ENCODE measurements around the gene CCDC177.

The CCDC177 gene

DNA sequence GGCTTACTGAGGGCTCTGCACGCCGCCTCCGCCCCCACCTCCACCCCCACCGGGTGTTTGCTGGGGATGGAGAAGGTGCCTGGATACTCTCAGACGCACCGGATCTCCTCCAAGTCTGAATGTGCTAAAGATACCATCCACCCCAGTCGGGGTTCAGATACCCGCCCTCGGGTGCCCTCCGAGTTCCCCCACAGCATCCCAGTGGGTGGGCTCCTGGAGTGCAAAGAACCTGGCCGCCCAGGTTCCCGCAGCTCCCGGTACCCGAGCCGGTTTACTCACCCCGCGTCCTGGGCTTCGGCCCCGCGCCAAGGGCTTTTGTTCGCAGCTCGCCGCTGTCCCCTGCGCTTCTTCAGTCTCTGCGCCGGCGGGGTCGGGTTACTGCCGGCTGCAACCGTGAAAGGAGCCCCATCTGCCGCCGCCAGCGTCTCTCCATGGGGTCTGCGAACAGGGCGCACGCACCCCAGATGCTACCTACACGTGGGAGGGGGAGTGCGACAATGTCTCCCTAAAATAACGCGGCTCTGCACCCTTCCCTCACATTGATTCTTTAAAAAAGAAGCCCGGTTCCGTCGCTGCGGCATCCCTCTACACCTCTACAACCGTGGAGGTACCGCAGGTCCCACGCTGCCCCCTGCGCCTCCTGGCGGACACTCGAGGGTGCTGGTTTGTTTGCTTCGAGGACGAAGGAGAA is at the start of gene CCDC177:
TSS of gene CCDC177 (minus strand) at position 609 of the 691 bp plus-strand sequence. CDS start 1,249 bp downstream, outside the sequence.
- peak; percentile 51 for DNase-seq (ENCODE audit: low read depth)

GRCh38 chr14:69624136-69624535 is 49.5 kb upstream of the CCDC177 start:
- DNase-seq (ENCODE audit: low read depth): no peak

GRCh38 chr14:69620981-69621380 is 46.3 kb upstream of the CCDC177 start:
- DNase-seq (ENCODE audit: low read depth): no peak

- no peak for DNase-seq (ENCODE audit: low read depth)
Observed at GRCh38 chr14:69620211-69620611, 45.5 kb upstream of the CCDC177 start.

GRCh38 chr14:69619012-69619411 is 44.3 kb upstream of the CCDC177 start:
- no peak for DNase-seq (ENCODE audit: low read depth)

DNA sequence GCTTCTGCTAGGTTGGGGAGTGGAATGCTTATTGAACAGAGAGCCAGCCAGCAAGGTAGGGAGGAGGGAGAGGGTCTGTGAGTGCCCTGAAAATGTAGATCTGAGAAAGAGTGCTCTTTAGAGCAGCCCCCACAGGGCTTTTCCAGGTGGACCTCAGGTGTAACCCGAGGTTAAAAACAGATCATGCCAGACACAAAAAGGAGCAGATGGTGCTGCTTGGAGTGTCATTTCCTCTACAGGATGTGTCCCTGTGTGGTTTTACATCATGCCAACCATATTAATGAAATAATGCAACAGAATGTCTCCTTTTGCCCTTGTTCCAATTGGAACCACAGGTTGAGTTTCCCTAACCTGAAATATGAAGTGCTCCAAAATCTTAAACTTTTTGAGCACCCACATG is 43.1 kb upstream of the CCDC177 start:
- no peak for DNase-seq (ENCODE audit: low read depth)

GRCh38 chr14:69616408-69616773 is 41.7 kb upstream of the CCDC177 start:
- DNase-seq (ENCODE audit: low read depth): no peak

DNA sequence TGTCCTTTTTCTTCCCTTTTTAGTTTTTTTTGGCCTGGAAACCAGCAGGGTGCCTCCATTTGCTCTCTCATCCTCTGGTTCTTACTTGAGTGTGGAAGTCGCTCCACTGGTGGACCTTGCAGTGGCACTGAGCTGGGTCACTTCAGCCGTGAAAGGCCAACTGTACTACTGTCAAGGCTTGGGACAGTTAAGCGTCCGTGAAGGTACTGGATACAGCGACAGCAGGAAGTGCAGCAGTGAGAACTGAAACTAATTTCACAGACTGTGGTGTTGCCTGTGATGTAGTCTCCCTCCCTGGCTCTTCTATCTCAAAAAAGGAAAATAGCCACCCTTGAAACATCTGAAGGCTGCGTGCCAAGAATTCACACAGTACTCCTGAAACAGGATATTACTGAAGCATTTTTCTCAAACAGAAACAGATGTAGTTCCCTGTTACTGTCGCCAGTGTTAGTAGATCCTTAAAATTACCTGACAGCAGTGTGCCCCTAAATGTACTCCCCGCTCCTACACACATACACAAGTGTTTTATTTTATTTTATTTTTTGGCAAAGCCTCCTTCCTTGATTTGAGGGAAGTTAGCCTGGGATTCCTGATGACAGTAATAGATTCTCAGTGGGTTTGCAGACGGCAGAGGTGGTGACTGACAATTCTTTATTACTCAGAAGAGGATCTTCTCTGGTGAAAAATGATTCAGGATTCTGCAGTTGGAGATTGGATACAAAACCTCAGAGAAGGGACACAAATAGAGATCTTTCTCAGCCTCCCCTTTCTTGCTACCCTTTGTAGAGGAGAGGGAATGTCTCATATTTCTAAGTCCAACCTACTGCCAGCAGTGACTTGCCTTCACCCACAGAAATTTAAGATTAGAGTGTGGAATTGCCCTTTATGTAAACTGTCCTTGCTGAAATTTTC is 41.1 kb upstream of the CCDC177 start:
- DNase-seq (ENCODE audit: low read depth): no peak

- DNase-seq (ENCODE audit: low read depth): no peak
Observed at GRCh38 chr14:69615121-69615495, 40.4 kb upstream of the CCDC177 start.

GRCh38 chr14:69614592-69614991 is 39.9 kb upstream of the CCDC177 start:
- no peak for DNase-seq (ENCODE audit: low read depth)

DNA sequence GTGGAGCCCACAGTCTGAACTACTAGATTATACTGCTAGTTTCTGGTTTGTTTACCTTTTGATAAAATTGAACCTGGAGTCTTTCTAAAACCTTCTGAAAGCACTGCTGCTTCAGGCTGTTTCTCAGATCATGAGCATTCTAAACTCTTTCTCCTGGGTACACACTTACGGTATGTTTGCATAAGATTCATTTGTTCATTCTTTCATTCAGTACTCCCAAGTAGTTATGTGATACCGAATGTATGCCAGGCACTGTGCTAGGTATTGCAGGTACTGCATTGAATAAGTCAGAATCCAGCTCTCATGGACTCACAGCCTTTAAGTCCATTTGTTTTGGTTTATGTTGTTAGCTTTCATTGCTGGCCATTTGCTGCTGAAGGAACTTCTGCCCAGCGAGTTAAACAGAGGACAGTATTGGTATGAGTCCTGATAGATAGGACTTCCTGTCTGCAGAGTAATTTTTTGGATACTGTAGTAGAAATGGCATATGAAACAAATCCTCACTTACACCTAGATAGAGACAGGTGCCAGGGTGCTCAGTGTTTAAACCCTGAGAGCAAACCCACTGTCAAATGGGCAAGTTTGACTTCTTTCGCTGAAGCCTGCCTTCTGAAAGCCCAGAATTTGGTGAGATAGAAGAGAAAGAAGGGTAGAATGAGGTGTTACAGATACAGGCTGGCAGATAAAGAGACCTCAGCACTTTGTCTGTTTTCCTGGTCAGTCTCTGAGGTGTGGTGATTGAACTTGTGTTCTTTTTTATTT is 38.8 kb upstream of the CCDC177 start:
- DNase-seq (ENCODE audit: low read depth): no peak

GRCh38 chr14:69612783-69613130 is 38.1 kb upstream of the CCDC177 start:
- DNase-seq (ENCODE audit: low read depth): no peak

DNA sequence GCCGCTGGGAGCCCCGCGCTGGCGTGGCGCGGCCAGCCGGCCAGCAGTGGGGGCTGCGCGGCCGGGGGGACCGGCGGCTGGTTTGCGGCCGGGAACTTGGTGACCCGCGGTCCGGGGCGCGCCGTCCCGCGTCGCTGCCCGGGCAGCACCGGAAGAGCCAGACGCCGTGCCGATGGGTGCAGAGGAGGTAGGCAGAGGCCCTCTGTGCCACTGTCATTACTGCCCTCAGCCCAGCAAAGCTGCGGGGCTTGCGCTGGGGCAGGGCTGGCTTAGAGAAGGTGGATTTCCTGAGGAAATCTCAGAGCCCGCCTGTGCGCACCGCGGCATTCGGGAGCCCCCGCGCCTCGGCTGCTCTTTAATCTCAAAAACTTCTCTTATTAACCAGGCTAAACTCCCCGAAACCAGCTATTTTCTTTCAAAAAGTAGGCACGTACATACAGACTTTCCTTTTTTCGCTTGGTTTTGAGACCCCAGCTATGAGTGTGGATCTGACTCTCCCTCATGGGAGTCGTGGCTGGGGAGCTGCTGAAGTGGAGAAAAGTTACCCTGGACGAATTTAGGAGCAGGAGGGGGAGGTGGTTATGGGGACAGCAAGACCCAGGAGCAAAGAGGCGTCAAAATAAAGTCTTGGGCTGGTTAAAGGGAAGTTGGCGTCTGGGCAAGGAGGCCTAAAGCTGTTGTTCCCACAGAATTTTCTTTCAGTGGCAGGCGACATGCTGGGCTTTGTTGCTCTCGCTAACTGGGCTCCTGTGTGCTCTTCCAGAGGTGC is 37.5 kb upstream of the CCDC177 start:
- peak; percentile 13 for DNase-seq (ENCODE audit: low read depth)

- DNase-seq (ENCODE audit: low read depth): peak; percentile 80
Observed at GRCh38 chr14:69611172-69612013, 36.7 kb upstream of the CCDC177 start, which contains the start of gene SUSD6. Gene SUSD6, plus strand, starts transcription at chr14:69611596. Its CDS starts 46,997 bp downstream, at chr14:69658593.

- no peak for DNase-seq (ENCODE audit: low read depth)
Observed at GRCh38 chr14:69610874-69611171, 36.2 kb upstream of the CCDC177 start.

DNA sequence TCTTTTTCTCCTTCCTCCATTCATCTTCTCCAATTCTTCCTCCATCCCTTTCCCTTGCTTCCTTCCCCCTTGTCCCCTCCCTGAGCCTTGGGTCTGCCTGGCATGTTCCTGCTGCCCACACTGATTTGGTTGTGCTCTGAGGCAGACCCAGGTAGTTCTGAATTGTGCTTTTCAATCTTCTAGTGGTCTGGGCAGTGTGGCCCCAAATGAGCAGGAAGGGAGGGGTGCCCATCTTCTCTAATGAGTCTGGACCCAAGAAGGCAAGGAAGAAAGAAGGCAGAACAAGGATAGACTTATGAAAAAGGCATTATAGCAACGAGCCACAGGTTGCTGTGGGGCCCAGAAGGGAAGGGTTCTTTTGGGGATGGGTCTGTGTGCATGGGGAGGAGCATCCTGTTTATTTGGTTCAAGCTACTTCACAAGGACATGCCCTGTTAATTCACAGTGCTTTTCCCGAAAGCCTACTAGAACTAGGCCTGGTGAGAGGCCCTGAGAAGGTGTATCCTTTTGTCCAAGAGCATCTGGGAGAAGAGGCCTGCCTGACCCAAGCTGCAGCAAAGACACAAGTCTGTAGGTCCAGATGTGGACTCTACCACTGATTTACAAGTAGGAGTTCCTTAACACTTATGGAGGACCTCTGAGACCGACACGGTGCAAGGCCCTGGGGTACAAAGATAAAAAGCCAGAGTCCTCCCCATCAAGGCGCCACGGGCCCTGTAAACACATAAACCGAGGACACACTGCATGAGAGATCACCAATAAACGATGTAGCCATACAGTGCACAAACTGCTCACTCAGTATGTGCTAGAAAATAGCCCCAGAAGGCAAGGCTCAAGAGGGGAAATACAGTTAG is 35.6 kb upstream of the CCDC177 start:
- DNase-seq (ENCODE audit: low read depth): no peak

DNA sequence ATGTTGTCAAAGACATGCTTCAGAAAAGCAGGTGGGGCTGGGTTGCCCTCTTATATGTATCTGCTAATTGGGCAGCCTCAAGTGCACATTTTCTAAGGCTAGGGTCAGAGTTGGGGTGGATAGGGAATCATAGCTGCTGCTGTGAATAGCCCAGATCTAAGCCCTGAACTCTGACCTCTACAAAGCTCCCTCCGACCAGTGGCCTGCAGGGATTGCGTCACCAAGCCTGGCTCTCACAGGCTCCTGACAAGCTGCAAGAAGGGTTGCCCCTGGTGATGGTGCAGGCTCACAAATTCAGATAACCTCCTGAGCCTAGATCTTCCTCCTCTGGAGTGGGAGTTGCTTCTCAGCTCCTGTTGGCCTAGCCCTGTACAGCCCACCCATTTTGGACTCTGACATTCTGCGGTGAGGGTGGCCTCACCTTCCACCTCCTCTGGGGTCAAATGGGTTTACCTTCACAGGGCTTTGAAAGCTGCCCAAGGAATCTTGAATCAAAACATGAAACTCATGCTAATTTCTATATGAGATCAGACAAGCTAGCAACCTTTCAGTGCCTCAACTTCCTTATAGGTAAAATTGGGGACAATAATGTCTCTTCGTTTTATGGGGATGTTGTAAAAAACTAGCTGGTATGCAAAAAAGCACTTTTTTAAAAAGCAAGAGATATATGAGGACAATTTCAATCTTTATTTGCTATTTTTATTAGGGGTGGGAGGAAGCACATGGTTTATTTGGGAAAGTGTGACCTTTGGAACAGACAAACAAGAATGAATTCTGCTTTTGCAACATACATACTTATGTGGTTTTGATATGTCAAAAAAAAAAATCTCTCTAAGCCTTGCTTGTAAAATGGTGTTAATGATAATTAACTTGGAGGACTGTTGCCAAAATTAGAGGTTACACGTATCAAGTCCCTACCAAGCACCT is 31.9 kb upstream of the CCDC177 start:
- DNase-seq (ENCODE audit: low read depth): no peak

DNA sequence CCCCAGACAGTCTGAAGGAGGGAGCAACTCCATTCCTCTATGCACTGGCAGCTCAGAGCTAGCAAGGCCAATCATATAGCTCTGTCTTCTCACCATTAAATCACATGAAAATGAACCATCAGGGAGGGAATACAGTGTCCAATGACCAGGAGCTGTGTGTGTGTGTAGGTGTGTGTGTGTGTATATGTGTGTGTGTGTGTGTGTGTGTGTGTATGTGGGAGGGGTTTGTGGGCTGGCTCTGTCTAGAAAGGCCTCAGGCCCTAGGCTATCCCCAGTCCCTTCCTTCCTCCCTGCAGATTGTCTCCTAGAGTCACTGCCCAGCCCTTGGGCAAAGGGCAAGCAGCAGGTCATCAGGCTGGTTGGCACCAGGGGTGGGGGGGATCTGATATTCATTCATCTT is 31.1 kb upstream of the CCDC177 start:
- no peak for DNase-seq (ENCODE audit: low read depth)

DNA sequence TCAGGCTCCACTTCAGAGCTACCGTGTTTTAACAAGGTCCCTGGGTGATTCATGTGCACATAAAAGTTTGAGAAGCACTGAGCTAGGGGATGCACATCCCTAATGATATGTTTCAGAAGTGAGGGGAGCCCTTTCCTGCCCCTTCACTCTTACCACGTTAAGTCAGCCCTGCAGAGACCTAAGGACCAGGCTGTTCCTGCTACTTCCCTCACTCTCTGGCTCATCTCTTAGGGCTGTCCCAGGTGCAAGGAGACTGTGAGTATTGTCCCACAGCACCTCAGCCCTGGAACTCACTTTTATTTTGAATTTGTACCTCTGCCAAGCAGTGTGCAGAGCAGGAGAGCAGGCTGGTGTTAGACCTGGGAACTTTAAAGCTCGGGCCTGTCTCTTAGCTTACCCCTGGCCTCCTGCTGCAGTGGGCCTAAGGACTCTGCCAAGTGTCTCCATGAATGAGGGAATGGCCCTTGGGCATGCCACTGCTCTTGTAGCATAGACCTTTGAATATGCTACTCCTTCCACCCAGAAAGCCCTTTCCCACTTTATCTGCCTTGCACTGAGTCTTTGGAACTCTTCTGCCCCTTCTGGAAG is 25.7 kb upstream of the CCDC177 start:
- no peak for DNase-seq (ENCODE audit: low read depth)
